ENCODE results near the gene ERC2.

DNA sequence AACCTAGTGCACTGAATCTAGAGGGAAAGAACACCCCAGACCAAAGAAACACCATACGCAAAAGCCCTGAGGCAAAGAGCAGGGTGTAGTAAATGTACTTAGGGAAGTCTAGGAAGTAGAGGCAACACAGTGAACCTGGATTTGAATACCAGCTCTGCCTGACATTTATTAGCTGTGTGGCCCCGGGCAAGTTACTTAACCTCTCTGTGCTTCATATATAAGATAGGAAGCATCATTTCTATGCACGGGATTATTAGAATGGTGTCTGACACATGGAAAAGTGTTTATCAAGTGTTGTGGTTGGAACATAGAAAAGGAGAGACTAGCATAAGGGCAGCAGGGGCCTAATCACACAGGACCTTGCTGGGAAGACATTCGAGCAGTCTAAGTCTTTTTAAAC is 132.2 kb downstream of the ERC2 start:
- TF ChIP-seq, protein P1, sequence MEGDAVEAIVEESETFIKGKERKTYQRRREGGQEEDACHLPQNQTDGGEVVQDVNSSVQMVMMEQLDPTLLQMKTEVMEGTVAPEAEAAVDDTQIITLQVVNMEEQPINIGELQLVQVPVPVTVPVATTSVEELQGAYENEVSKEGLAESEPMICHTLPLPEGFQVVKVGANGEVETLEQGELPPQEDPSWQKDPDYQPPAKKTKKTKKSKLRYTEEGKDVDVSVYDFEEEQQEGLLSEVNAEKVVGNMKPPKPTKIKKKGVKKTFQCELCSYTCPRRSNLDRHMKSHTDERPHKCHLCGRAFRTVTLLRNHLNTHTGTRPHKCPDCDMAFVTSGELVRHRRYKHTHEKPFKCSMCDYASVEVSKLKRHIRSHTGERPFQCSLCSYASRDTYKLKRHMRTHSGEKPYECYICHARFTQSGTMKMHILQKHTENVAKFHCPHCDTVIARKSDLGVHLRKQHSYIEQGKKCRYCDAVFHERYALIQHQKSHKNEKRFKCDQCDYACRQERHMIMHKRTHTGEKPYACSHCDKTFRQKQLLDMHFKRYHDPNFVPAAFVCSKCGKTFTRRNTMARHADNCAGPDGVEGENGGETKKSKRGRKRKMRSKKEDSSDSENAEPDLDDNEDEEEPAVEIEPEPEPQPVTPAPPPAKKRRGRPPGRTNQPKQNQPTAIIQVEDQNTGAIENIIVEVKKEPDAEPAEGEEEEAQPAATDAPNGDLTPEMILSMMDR (IDR thresholded peaks at IDR 0.05) = no peak
- no peak for TF ChIP-seq ZFX (IDR thresholded peaks at IDR 0.05; ENCODE audit: borderline replicate concordance)

Data from 22Rv1 (cell line).